A172 (cell line): Measurements from ENCODE around the gene OR2Z1. TPM values are rescaled to one million over a fixed set of nuclear protein-coding genes. Genes with fewer than 3 reads are reported as not detected.
A peak's percentile ranks its signal among the peaks of the same experiment; 100 is the strongest.

ENCODE experiments used
- DNase-seq: peaks from one replicate; pipeline ENCODE4 v3.0.0-alpha.2; 2015; ENCODE audit warnings: low spot score
- total RNA-seq: library from RNA; depleted of rRNA; stranded (reverse); fragments of >200 nt; shearing (Covaris generic); gene quantifications from 2 replicates; pipeline ENCODE4 v1.2.3, GENCODE V29; 2014; rRNA removed

Gene OR2Z1
- total RNA-seq, result not detected in 2 replicates

- no peak for DNase-seq
Measured at GRCh38 chr19:8721334-8721733, at the start of gene OR2Z1. Gene OR2Z1 (plus strand): TSS chr19:8721634. CDS start chr19:8731029, 9,395 bp downstream.

DNA sequence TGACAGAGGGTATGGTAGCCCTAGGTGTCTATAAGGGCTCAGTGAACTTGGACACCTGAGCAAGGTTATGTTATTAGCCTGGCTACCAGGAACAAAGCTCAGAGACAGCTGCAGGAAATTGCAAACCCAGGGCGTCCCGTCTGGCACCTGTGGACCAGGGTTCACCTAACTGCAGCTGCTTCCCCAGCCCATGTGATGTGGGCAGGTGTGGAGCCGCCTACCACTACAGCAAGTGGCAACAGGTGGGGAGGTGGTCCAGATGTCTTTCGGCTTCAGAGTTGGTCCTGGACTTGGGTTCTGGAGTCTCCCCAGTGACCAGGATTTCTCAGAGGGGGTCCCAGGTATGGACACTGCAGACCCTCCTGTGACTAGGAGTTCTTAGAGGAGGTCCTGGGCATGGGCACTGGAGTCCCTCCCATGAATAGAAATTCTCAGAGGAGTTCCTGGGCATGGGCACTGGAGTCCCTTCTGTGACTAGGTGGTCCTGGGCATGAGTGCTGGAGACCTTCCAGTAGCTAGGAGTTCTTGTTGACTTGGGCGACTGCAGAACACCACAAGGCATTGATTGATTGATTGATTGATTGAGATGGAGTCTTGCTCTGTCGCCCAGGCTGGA lies 48.0 kb upstream of the OR2Z1 start:
- DNase-seq, result no peak

DNA sequence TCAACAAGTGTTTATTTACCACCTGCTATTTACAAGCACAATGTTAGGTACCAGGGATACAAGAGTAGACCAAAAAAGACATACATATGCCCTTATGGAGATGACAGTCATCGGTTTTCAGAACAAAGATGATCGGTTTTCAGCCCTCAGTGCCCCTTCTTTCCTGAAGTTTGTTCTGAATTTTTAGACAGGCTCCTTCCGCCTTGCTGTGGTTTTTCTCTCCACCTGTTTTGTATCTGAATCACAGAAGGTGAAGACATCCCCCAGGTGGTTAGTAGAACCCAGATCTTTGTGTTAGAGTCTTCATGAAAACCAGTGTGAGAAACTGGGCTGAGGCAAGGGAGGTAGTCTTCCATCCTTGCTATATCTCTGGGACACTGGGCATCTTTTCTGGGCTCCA lies 46.4 kb upstream of the OR2Z1 start:
- DNase-seq, result no peak

GRCh38 chr19:8678244-8678807 lies 43.1 kb upstream of the OR2Z1 start:
- DNase-seq, result no peak

DNA sequence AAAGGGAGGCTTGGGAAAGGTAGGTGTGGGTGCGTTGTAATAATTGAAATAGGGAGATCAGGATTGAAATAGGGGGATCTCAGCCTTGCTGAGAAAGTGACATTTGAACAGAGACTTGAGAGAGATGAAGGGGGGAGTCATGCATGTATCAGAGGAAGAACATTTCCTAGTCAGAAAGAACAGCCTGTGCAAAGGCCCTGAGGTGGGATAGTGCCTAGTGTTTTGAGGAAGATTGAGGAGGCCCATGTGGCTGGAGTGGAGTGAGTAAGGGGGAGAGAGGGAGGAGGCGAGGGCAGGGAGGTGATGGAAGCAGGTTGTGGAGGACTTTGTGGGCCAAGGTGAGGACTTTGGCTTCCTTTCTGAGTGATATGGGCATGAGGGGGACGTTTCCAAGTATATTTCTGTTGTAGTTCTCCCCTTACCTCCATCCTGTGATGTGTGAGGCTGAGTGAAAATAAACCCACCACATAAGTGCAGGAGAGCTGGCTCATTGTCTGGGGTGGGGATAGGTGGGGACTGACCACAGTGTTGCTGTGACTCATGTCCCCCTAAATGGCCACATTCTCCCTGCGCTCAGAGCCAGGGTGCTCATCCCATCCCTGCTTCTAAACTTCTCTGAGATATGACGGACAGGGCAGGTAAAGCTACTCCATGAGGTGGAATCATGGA lies 40.6 kb upstream of the OR2Z1 start:
- no peak for DNase-seq

DNA sequence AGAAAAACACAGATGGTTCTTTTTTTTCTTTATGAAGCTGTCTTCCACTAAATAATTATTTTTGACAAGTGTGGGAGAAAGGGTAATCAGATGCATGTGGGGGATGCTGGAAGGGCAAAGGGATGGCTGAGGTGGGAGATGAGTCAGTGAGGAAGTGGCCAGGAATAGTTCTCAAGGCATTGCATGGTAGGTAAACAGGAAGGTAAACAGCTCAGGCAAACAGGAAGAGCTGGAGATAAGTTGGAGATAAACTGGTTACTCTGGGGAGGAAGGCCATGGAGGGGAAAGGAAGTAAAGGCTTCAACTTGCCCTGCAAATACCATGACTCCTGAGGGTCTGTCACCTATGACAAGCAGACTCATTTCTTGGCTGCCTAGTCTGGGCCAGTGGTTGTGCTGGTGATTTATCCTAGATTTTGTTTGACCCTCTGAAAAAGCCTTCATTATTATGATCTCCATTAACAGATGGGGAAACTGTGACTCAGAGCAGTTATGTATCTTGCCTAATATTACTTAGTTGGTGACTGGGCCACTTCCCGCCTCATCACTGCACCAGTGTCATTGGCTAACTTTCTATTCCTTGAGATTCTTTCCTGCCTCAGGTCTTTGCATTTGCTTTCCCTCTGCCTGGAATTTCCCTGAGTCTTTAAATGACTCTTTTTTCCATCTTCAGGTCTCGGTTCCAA lies 39.9 kb upstream of the OR2Z1 start:
- peak; percentile 18 for DNase-seq

- no peak for DNase-seq
Measured at GRCh38 chr19:8682472-8682871, 39.0 kb upstream of the OR2Z1 start.

GRCh38 chr19:8682931-8683330 lies 38.5 kb upstream of the OR2Z1 start:
- DNase-seq, result no peak

- no peak for DNase-seq
Measured at GRCh38 chr19:8684001-8684902, 37.2 kb upstream of the OR2Z1 start.

GRCh38 chr19:8686549-8686948 lies 34.9 kb upstream of the OR2Z1 start:
- no peak for DNase-seq

GRCh38 chr19:8688930-8689329 lies 32.5 kb upstream of the OR2Z1 start:
- no peak for DNase-seq

GRCh38 chr19:8690753-8691539 lies 30.5 kb upstream of the OR2Z1 start:
- no peak for DNase-seq

DNA sequence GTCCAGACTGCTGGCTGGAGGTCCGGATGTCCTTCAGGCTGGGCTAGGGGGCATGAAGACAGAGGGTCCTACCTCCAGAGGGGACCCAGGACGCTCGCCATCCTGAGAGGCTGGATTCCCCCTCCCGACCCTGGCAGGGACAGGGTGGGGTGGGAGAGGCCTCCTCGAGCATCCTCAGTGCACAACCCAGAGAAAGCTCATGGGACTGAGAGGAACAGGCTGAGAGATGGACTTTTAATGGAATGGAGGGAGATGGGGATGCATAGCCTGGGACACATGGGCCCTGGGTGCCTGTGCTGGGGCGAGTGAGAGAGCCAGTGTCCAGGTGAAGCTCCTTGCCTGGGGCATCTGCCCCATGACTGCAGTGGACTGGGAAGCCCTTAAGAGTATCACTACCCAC lies 25.9 kb upstream of the OR2Z1 start:
- no peak for DNase-seq

DNA sequence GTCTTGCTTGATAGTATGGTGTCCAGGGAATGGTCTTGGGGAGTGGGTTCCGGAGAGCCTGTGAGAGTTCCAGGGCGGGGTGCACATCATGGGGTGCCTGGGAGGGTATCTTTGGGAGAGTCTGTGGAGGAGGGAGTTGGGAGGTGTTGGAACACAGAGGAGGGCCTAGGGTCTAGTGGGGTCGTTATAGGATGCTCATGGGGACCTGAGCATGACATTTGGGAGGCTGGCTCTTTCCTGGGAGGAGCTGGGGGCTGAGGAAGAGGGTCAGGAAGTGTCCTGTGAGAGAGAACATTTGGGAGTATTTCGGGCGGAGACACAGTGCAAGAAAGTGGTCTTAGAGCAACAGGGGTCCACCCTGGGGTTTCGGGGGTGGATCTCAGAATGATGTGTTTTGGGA lies 25.5 kb upstream of the OR2Z1 start:
- no peak for DNase-seq

GRCh38 chr19:8696993-8697392 lies 24.4 kb upstream of the OR2Z1 start:
- DNase-seq, result no peak

DNA sequence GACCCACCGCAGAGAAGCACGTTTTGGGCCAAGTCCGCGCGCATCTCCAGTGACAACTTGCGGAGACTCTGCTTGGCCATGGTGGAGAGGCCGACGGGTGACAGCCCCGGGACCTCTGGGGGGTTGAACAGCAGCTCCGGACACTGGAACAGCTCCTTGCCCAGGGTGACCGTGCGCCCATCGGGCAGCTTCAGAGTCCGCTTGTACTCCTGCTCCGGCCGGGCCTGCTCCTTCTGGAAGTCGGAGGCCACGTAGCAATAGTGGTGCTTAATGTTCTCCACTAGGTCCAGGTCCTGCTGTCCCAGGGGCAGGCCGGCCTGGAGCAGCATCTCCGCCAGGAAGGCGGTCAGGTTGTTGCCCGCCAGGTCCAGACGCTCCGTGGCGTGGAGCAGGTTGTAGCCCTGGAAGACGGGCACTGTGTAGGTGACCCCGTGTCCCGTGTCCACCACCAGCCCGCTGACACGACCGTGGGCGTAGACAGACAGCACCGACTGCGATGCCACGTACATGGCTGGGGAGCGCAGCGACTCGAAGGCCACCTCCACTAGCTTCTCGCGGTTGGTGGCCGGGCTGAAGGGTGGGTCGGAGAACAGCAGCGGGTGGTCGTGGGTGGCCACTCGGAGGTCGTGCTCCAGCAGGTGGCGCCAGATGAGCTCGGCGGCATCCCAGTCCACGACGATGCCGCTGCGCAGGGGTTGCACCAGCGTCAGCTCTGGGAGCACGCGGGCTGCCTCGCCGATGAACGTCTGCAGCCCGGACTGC lies 23.6 kb upstream of the OR2Z1 start:
- DNase-seq, result no peak

GRCh38 chr19:8698433-8699063 lies 22.9 kb upstream of the OR2Z1 start, which contains the start of gene ACTL9:
Gene ACTL9 (minus strand): TSS chr19:8698795. CDS start chr19:8698701, 94 bp downstream.
- no peak for DNase-seq

GRCh38 chr19:8699908-8700307 lies 21.5 kb upstream of the OR2Z1 start:
- DNase-seq, result no peak

- no peak for DNase-seq
Measured at GRCh38 chr19:8700956-8701355, 20.5 kb upstream of the OR2Z1 start.

GRCh38 chr19:8702350-8702749 lies 19.1 kb upstream of the OR2Z1 start:
- no peak for DNase-seq
